Spleen (tissue), 7 donors: ENCODE results near the gene GTPBP1.

ENCODE experiments used
- POLR2A ChIP-seq, 3 donors: fragments of 450-650 bp; IDR thresholded peaks; one replicate each; pipeline ENCODE4 v1.5.1; 2017; ENCODE audit warnings: antibody characterized with exemption in 3 of 3, mild to moderate bottlenecking in 1 of 3
- TF ChIP-seq, protein P1 (sequence below), 11 experiments: fragments of 200-600 bp in 7 of 11; fragments of 450-650 bp in 4 of 11; sonication (generic) in 4 of 11; IDR thresholded peaks in 8 of 11; conservative IDR thresholded peaks in 3 of 11; 1 replicate in 7 of 11; 2 replicates in 4 of 11; pipeline versions ENCODE4 v1.4.0 to v1.8.0; 2016 to 2021; ENCODE audit warnings: antibody characterized with exemption in 11 of 11, inconsistent platforms in 4 of 11, mild to moderate bottlenecking in 1 of 11
- donor health status: DM: no; HTN: no; CAD: no; lungs with moderate emphysema.
- donor health status: DM: no; HTN: no; CAD: no.
- donor health status: DM: no; HTN: no; CAD: no.

DNA sequence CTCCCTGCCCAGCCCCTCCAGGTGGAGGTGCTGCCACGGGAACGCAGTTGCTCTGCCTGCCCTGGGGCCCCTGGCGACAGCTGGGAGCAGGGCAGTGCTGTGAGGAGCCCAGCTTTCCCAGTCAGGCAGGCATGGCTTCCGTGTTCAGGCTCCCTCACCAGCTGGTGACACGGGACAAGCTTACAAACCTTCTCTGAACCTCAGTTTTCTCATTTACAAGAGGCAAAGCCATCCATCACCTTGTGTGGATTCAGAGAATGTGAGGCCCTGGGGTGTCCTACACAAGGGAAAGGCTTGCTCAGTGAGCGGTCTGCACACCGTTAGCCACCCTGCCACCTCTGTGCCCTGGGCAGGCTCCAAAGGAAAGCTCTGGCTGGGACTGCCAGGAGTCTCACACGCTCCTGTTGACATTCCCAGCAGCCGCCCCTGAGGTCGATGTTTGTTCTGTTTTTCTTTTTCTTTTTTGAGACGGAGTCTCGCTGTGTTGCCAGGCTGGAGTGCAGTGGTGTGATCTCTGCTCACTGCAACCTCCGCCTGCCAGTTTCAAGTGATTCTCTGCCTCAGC, 26.6 kb downstream of the GTPBP1 start:
- no peak for TF ChIP-seq POLR2A (IDR thresholded peaks at IDR 0.05)
- TF ChIP-seq, protein P1, sequence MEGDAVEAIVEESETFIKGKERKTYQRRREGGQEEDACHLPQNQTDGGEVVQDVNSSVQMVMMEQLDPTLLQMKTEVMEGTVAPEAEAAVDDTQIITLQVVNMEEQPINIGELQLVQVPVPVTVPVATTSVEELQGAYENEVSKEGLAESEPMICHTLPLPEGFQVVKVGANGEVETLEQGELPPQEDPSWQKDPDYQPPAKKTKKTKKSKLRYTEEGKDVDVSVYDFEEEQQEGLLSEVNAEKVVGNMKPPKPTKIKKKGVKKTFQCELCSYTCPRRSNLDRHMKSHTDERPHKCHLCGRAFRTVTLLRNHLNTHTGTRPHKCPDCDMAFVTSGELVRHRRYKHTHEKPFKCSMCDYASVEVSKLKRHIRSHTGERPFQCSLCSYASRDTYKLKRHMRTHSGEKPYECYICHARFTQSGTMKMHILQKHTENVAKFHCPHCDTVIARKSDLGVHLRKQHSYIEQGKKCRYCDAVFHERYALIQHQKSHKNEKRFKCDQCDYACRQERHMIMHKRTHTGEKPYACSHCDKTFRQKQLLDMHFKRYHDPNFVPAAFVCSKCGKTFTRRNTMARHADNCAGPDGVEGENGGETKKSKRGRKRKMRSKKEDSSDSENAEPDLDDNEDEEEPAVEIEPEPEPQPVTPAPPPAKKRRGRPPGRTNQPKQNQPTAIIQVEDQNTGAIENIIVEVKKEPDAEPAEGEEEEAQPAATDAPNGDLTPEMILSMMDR (IDR thresholded peaks at IDR 0.05 in 8 of 11, conservative IDR thresholded peaks at IDR 0.05 in 3 of 11), result no peak
